Measurements from ENCODE around the gene AP2M1. TPM values are rescaled to one million over a fixed set of nuclear protein-coding genes. Genes with fewer than 3 reads are reported as not detected.

Gene AP2M1
- total RNA-seq, 1 donor from 2014 or later: 297 TPM

GRCh38 chr3:184184546-184185230 lies 10.0 kb downstream of the AP2M1 start:
- Histone ChIP-seq H3K36me3 (ENCODE audit: control insufficient read depth, insufficient read depth, low read length) (peaks cover 10% of the 10 kb centered on the region), H3K4me3 (ENCODE audit: low read depth, low read length) (no peak overlapping the region), H3K27me3 (ENCODE audit: control insufficient read depth, insufficient read depth, low read length) (no peaks in the 10 kb centered on the region)
- DNase-seq (ENCODE audit: low read depth): no peak
- no peak for TF ChIP-seq CTCF (IDR thresholded peaks at IDR 0.05; ENCODE audit: insufficient read depth, low read length, poor library complexity, severe bottlenecking)

GRCh38 chr3:184185461-184186183 lies 11.0 kb downstream of the AP2M1 start:
- Histone ChIP-seq H3K4me3 (ENCODE audit: low read depth, low read length) (peak overlapping the region; percentile 72), H3K27me3 (ENCODE audit: control insufficient read depth, insufficient read depth, low read length) (no peaks in the 10 kb centered on the region), H3K36me3 (ENCODE audit: control insufficient read depth, insufficient read depth, low read length) (peaks cover 10% of the 10 kb centered on the region)
- DNase-seq (ENCODE audit: low read depth): peak; percentile 95
- no peak for TF ChIP-seq CTCF (IDR thresholded peaks at IDR 0.05; ENCODE audit: insufficient read depth, low read length, poor library complexity, severe bottlenecking)

GRCh38 chr3:184186184-184186901 lies 11.7 kb downstream of the AP2M1 start, which contains the start of gene ABCF3:
Gene ABCF3 (plus strand): TSS chr3:184186199. CDS start chr3:184186208, 9 bp downstream.
- Histone ChIP-seq H3K27me3 (ENCODE audit: control insufficient read depth, insufficient read depth, low read length) (no peaks in the 10 kb centered on the region), H3K4me3 (ENCODE audit: low read depth, low read length) (peak within 1 kb of the TSS; percentile 72), H3K36me3 (ENCODE audit: control insufficient read depth, insufficient read depth, low read length) (peaks cover 9% of the 10 kb centered on the region)
- no peak for TF ChIP-seq CTCF (IDR thresholded peaks at IDR 0.05; ENCODE audit: insufficient read depth, low read length, poor library complexity, severe bottlenecking)
- no peak for DNase-seq (ENCODE audit: low read depth)

GRCh38 chr3:184186902-184187207 lies 12.2 kb downstream of the AP2M1 start:
- H3K36me3 ChIP-seq (ENCODE audit: control insufficient read depth, insufficient read depth, low read length): peaks cover 9% of the 10 kb centered on the region
- no peak for DNase-seq (ENCODE audit: low read depth)
- TF ChIP-seq CTCF (IDR thresholded peaks at IDR 0.05; ENCODE audit: insufficient read depth, low read length, poor library complexity, severe bottlenecking): no peak

GRCh38 chr3:184188080-184188479 lies 13.4 kb downstream of the AP2M1 start:
- no peak for TF ChIP-seq CTCF (IDR thresholded peaks at IDR 0.05; ENCODE audit: insufficient read depth, low read length, poor library complexity, severe bottlenecking)
- H3K27me3 ChIP-seq (ENCODE audit: control insufficient read depth, insufficient read depth, low read length): no peaks in the 10 kb centered on the region
- DNase-seq (ENCODE audit: low read depth): no peak
- peaks cover 8% of the 10 kb centered on the region for H3K36me3 ChIP-seq (ENCODE audit: control insufficient read depth, insufficient read depth, low read length)
- no peak overlapping the region for H3K4me3 ChIP-seq (ENCODE audit: low read depth, low read length)

More at GRCh38 chr3:184186902-184187207, 12.2 kb downstream of the AP2M1 start:
- peak overlapping the region; percentile 72 for H3K4me3 ChIP-seq (ENCODE audit: low read depth, low read length)
- no peaks in the 10 kb centered on the region for H3K27me3 ChIP-seq (ENCODE audit: control insufficient read depth, insufficient read depth, low read length)

Measured in kidney epithelial cell (primary cell).